GM12892 (cell line): ENCODE data around the gene MERTK.
A peak's percentile ranks its signal among the peaks of the same experiment; 100 is the strongest.

Source experiments
- DNase-seq: peaks from one replicate; pipeline ENCODE4 v3.0.0; 2011; ENCODE audit not compliant: insufficient read length
- FAIRE-seq: peaks from 2 replicates; lab custom pipeline; 2011; peaks lifted over from hg19 to GRCh38; lab: Jason Lieb, UNC
- POLR2A ChIP-seq: IDR thresholded peaks from 2 replicates; pipeline ENCODE4 v1.6.1; 2011; ENCODE audit warnings: low read depth, low read length, control low read depth
- POLR2AphosphoS5 ChIP-seq: IDR thresholded peaks from 2 replicates; pipeline ENCODE4 v1.6.1; 2011; ENCODE audit warnings: low read depth, low read length, control low read depth
- TAF1 ChIP-seq: IDR thresholded peaks from 2 replicates; pipeline ENCODE4 v1.6.1; 2011; ENCODE audit warnings: low read depth, mild to moderate bottlenecking, control low read depth, low read length, borderline replicate concordance

MERTK gene

GRCh38 chr2:111994042-111994441, 95.6 kb downstream of the MERTK start:
- TF ChIP-seq POLR2A (no peak), POLR2AphosphoS5 (no peak)
- DNase-seq (no peak), FAIRE-seq (no peak)

- FAIRE-seq (no peak), DNase-seq (no peak)
- TF ChIP-seq POLR2AphosphoS5 = no peak
- TF ChIP-seq TAF1 = no peak
- TF ChIP-seq POLR2A = no peak
These were observed 96.7 kb downstream of the MERTK start for GRCh38 chr2:111995148-111995547.

GRCh38 chr2:111999809-112000208, 101.4 kb downstream of the MERTK start:
- no peak for DNase-seq
- FAIRE-seq = no peak
- TF ChIP-seq POLR2AphosphoS5 = no peak
- TF ChIP-seq POLR2A = no peak
- TF ChIP-seq TAF1 = no peak

- no peak for DNase-seq
- no peak for TF ChIP-seq POLR2A
- no peak for TF ChIP-seq TAF1
- TF ChIP-seq POLR2AphosphoS5 = no peak
- FAIRE-seq = no peak
These were observed 102.2 kb downstream of the MERTK start for GRCh38 chr2:112000399-112001135.

GRCh38 chr2:112001136-112001715, 102.8 kb downstream of the MERTK start:
- TF ChIP-seq POLR2A (no peak), TAF1 (no peak), POLR2AphosphoS5 (no peak)
- FAIRE-seq (peak; percentile 57), DNase-seq (no peak)

- DNase-seq (no peak), FAIRE-seq (no peak)
- TF ChIP-seq POLR2AphosphoS5 (no peak), POLR2A (no peak), TAF1 (no peak)
These were observed 103.5 kb downstream of the MERTK start for GRCh38 chr2:112001942-112002341.

GRCh38 chr2:112003576-112004252, 105.3 kb downstream of the MERTK start:
- FAIRE-seq = peak; percentile 17
- DNase-seq = no peak
- no peak for TF ChIP-seq POLR2AphosphoS5
- TF ChIP-seq TAF1 = no peak
- TF ChIP-seq POLR2A = no peak

GRCh38 chr2:112004253-112004645, 105.8 kb downstream of the MERTK start:
- no peak for DNase-seq
- FAIRE-seq = no peak
- no peak for TF ChIP-seq POLR2A
- no peak for TF ChIP-seq POLR2AphosphoS5
- TF ChIP-seq TAF1 = no peak

GRCh38 chr2:112005406-112006075, 107.1 kb downstream of the MERTK start:
- FAIRE-seq = no peak
- DNase-seq = no peak
- no peak for TF ChIP-seq POLR2A
- TF ChIP-seq POLR2AphosphoS5 = no peak
- TF ChIP-seq TAF1 = no peak

GRCh38 chr2:112006076-112006410, 107.6 kb downstream of the MERTK start:
- no peak for DNase-seq
- TF ChIP-seq TAF1 (no peak), POLR2AphosphoS5 (no peak), POLR2A (no peak)
- FAIRE-seq = no peak

- FAIRE-seq = no peak
- no peak for TF ChIP-seq POLR2A
- DNase-seq = no peak
These were observed 109.1 kb downstream of the MERTK start for GRCh38 chr2:112007493-112007892.

- FAIRE-seq = no peak
- TF ChIP-seq POLR2A (no peak), TAF1 (no peak), POLR2AphosphoS5 (no peak)
- no peak for DNase-seq
These were observed 110.6 kb downstream of the MERTK start for GRCh38 chr2:112008910-112009485.
